GM12892 (cell line): ENCODE results near the gene SEMA5B.

Experiments used
- DNase-seq: peaks from one replicate; pipeline ENCODE4 v3.0.0; 2011; ENCODE audit not compliant: insufficient read length
- FAIRE-seq: peaks from 2 replicates; lab custom pipeline; 2011; peaks lifted over from hg19 to GRCh38; lab: Jason Lieb, UNC
- POLR2A ChIP-seq: IDR thresholded peaks from 2 replicates; pipeline ENCODE4 v1.6.1; 2011; ENCODE audit warnings: low read depth, low read length, control low read depth
- POLR2AphosphoS5 ChIP-seq: IDR thresholded peaks from 2 replicates; pipeline ENCODE4 v1.6.1; 2011; ENCODE audit warnings: low read depth, low read length, control low read depth
- TAF1 ChIP-seq: IDR thresholded peaks from 2 replicates; pipeline ENCODE4 v1.6.1; 2011; ENCODE audit warnings: low read depth, mild to moderate bottlenecking, control low read depth, low read length, borderline replicate concordance

SEMA5B gene

GRCh38 chr3:122977746-122978466 is 49.7 kb downstream of the SEMA5B start:
- DNase-seq (no peak), FAIRE-seq (no peak)

GRCh38 chr3:122975924-122976293 is 51.7 kb downstream of the SEMA5B start:
- no peak for FAIRE-seq
- DNase-seq, result no peak

More at GRCh38 chr3:122977746-122978466, 49.7 kb downstream of the SEMA5B start:
- TF ChIP-seq TAF1 (no peak), POLR2AphosphoS5 (no peak), POLR2A (no peak)

GRCh38 chr3:122975163-122975923 is 52.2 kb downstream of the SEMA5B start:
- TF ChIP-seq POLR2A (no peak), TAF1 (no peak)
- DNase-seq, result no peak
- FAIRE-seq, result no peak

More at GRCh38 chr3:122975924-122976293, 51.7 kb downstream of the SEMA5B start:
- TF ChIP-seq POLR2AphosphoS5 (no peak), TAF1 (no peak), POLR2A (no peak)

GRCh38 chr3:122974764-122975162 is 52.8 kb downstream of the SEMA5B start:
- no peak for FAIRE-seq
- no peak for TF ChIP-seq TAF1
- no peak for TF ChIP-seq POLR2AphosphoS5
- no peak for TF ChIP-seq POLR2A
- DNase-seq, result no peak

- no peak for FAIRE-seq
- TF ChIP-seq TAF1 (no peak), POLR2A (no peak), POLR2AphosphoS5 (no peak)
- no peak for DNase-seq
These were observed 53.5 kb downstream of the SEMA5B start for GRCh38 chr3:122973893-122974615.

GRCh38 chr3:122972141-122972540 is 55.4 kb downstream of the SEMA5B start:
- TF ChIP-seq TAF1, result no peak
- TF ChIP-seq POLR2A, result no peak
- TF ChIP-seq POLR2AphosphoS5, result no peak
- DNase-seq (no peak), FAIRE-seq (no peak)

GRCh38 chr3:122969585-122970469 is 57.7 kb downstream of the SEMA5B start:
- no peak for DNase-seq
- TF ChIP-seq POLR2AphosphoS5 (no peak), TAF1 (no peak), POLR2A (no peak)
- no peak for FAIRE-seq

GRCh38 chr3:122967765-122968164 is 59.8 kb downstream of the SEMA5B start:
- TF ChIP-seq POLR2AphosphoS5, result no peak
- DNase-seq (no peak), FAIRE-seq (no peak)

GRCh38 chr3:122967356-122967755 is 60.2 kb downstream of the SEMA5B start:
- FAIRE-seq, result no peak
- DNase-seq, result no peak
- TF ChIP-seq POLR2A, result no peak
- no peak for TF ChIP-seq TAF1
- TF ChIP-seq POLR2AphosphoS5, result no peak

GRCh38 chr3:122966045-122966444 is 61.5 kb downstream of the SEMA5B start:
- no peak for DNase-seq
- FAIRE-seq, result no peak

GRCh38 chr3:122964811-122965210 is 62.8 kb downstream of the SEMA5B start:
- DNase-seq, result no peak
- no peak for FAIRE-seq
- TF ChIP-seq POLR2AphosphoS5 (no peak), POLR2A (no peak), TAF1 (no peak)

More at GRCh38 chr3:122966045-122966444, 61.5 kb downstream of the SEMA5B start:
- TF ChIP-seq TAF1, result no peak
- no peak for TF ChIP-seq POLR2A
- TF ChIP-seq POLR2AphosphoS5, result no peak
